HUDEP-2 (cell line): ENCODE data around the gene KCTD1.

Experiments
- DNase-seq, 76 experiments: peaks; one replicate each; lab custom pipeline; 2025; ENCODE audit not compliant: unreplicated experiment in 76 of 76; lab: John Stamatoyannopoulos, UW

Gene KCTD1

DNA sequence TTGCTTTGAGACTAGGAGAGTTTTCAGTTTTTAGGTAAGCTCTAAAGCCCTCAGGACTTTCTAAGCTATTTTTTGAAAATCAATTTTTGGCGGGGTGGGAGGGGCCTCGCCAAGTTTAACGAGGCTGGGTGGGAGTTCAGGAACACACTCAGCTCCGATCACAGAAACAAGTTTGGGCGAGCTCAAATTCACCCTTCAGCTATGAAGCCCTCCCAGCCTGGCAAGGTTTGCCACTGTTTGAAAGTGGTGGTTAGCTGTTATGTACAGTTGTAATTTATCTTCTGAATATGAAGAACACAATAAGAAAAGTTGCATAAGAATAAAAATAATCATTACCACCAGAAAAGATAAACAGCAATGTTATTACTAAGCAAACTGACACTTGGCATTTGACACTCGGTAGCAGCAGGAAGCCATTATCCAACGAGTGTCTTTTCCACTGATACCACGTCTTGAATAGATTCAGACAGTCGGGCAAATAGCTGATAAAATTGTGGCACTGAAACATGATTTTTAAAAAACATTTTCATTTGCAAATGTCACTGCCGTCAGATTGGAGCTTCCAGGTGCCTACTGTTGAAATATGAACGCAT is 59.8 kb downstream of the KCTD1 start:
- DNase-seq, result no peak

GRCh38 chr18:26487437-26487836 is 60.9 kb downstream of the KCTD1 start:
- DNase-seq, result no peak

DNA sequence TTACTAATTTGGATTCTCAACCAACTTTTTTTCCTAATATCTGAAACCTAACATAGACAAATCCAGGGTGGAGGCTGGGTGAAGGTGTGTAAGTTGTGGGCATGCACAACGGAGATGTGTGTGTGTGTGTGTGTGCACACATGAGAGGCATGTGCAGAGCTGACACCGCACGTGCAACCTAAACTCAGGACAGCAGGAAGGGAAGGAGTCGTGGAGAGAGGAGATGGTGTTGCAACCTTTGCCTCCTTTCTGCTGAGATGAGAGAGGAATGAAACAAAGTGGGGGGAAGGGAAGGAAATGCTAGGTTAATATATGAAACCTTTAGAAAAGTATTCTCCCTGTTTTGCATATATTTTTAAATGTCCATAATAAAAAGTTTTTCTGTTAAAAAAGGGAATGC is 64.7 kb downstream of the KCTD1 start:
- DNase-seq, result no peak

DNA sequence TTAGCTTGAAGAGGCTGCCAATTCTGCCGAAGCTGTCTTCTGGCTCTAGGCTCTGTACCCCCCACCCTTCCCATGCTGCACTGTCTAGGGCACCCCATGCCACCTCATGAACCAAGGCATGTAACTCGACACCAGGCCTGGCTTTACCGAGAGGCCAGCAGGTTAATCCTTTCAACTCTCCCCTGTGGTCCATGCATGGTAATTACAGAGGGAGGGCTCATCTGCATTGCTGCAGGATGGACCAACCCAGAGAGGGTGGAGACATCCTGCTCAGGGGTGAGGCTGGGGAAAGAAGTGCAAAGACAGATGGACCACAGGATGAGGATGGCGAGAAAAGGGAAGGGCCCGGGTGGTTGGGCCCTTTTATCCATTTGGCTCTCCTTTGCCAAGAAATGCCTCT is 65.8 kb downstream of the KCTD1 start:
- DNase-seq, result no peak

DNA sequence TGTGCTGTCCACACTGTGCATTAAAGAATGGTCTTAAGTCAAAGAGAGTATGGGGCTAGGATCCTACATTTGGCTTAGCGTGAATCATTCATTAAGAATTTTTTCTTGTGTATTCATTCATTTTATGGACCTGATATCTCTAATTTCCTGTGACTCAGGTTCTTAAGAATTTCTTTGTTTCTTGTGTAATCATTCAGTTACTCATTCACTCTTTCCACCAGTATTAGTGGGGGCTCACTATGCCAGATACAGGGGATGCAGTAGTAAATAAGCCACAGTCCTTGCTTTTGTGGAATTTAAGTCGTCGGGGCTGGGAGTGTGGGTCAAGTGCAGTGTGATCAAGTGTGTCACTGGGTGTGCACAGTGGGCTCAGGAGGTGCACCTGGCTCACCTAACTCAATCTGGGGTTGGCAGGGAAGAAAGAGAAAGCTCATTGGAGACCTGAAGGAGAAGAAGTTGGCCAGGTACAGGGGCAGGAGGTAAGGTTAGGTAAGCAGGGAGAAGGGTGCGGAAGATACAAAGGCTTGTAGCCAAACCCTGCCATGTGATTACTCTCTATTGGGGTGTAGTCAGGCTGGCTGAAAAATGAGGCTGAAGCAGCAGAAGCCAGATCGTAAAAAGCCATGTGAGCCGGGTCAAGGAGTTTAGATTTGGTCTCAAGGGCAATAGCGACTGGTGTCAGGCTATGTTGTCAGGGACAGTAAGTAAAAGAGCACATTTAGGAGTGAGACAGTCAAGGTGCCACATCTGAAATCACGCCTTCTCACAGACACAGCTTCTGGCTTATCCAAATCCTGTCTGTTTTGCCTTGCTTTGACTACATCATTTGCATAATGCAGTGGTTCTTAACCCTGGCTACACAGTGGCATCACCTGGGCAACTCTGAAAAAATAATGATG is 67.2 kb downstream of the KCTD1 start:
- DNase-seq, result no peak

DNA sequence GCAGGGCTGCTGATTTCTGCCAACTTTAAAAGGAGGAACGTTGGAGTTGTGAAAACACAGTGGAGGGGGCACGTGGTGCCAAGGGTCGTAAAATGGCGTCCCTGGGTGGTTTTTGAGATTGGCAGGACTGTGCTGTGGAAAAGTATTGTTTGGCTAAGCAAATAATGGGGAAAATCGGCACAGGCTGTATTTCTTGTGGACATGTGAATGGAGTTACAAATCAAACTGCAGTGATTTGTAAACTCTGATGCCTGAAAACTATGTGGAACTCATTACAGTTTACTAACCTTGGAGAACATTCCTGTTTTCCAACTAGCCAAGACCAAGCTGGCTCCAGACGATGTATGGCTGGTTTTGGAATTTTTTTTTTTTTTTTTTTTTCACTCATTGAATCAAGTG is 68.7 kb downstream of the KCTD1 start:
- no peak for DNase-seq

DNA sequence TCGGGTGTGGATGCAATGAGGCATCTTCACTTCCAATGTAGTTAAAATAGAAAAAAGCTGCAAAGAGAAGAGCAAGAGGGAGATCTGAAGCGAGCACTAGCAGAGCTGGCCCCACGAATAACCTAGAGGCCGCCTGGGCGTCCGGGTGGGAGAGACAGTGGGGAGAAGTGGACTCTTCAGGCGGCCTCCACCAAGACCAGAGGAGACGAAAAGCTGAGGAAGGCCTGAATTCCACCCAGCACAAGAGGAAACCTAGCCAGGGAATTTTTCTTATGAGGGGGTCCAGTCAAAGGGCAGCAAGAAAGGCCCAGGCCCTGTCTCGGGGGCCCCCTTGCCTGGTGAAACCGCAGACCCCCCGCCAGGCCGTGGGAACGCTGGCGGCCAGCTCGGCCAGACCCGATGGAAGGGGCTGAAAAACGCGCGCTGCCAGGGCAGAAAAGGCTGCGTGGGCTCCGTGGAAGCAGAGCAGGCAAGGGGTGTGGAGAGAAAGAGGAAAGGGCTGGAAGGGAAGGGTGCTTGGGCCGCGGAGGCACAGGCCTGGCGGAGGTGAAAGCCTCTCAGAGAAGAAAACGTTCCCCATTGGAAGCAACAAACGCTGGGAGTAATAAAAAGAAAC is 69.2 kb downstream of the KCTD1 start:
- no peak for DNase-seq

DNA sequence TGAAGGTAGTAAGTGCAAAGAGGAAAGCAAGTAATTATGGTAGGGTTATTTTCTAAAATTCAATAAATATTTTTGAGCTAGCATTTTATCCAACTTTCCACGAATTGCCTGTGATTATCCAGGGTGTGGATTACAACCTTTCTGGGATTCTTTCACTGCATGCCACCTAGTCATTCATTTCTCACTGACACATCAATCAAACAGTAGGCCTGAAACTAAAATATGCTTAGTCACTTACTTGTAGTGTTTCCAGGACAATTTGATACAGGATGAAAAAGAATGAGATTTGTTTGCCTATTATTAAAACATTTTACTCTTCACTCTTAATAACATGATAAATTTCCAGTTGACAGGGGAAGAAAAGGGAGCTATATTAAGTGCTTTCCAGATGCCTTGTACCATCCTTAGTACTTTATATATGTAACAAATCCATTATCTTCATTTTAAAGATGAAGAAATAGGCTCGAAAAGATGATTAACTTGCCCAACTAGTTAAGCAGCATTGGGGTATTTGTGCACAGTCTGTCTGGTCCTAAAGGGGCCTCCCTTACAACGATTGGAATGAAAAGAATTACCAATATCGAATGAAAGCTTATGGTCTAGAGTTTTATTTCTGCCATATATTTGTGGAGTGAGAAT is 70.4 kb downstream of the KCTD1 start:
- no peak for DNase-seq

DNA sequence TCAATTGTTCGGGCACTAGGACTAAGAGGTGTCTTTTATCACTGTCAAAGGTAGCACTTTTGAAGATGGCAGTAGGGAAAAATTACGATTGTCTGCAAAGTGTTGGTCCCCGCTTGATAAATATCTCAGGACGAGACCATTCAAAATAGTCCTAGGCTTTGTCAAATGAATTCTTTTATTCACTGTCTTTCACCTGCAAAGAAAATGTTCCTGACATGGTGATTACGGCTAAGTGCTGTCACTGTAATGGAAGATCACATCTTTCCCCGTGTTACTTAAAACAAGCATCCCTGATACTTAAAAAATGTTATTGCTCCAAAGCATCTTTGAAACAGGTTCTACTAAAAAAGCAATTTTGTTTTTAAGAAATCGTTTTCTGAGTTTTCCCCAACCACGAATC is 71.7 kb downstream of the KCTD1 start:
- no peak for DNase-seq

DNA sequence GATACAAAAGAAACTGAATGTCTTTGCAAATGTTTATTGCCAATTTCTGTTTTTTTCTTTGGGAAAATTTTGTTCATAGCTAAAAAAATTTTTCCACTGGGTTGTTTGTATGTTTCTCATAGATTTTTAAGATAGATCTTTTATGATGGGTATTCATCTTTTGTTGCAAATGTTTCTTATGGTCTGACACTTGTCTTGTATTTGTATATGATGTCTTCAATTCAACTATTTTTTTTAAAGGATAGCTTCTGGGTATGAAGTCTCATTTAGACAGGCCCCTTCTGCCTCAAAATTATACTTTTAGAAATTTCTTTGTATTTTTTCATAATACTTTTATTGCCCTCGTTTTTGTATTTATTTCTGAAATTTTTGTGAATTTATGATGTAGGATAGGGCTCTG is 73.8 kb downstream of the KCTD1 start:
- no peak for DNase-seq

- DNase-seq, result no peak
These were observed 74.7 kb downstream of the KCTD1 start for GRCh38 chr18:26473672-26474071.

- no peak for DNase-seq
These were observed 76.5 kb downstream of the KCTD1 start for GRCh38 chr18:26471826-26472225.

- no peak for DNase-seq
These were observed 77.3 kb downstream of the KCTD1 start for GRCh38 chr18:26471027-26471426.

DNA sequence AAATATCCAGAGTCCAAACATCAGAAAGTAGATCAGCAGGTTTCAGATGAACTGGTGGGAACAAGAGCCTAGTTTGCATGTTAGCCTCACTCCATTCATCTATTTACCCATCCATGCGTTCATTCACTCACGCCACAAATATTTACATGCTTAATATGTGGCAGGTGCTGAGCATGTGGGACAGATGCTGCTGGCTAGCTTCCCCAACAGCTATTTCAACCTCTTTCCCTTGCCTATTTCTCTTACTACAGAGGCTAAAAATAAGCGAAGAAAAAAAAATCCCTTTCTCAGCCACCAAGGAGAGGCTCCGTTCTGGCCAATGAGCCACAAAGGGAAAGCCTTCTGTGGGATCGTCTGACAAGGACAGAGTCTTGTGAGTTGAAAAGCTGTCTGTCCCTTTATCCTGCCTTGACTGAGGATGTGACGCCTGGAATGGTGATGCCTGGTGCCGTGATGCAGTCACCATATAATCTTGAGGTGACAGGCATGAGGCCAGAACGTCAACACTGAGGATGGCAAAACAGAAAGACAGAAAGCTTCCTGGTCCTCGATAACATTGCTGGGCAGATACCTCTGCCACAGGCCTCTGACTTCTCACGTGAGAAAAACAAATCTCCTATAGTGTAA is 78.2 kb downstream of the KCTD1 start:
- no peak for DNase-seq

- DNase-seq, result peak in 18 of 76 experiments; percentile 1 to 40 (median 14)
These were observed 79.4 kb downstream of the KCTD1 start for GRCh38 chr18:26468931-26469340.

DNA sequence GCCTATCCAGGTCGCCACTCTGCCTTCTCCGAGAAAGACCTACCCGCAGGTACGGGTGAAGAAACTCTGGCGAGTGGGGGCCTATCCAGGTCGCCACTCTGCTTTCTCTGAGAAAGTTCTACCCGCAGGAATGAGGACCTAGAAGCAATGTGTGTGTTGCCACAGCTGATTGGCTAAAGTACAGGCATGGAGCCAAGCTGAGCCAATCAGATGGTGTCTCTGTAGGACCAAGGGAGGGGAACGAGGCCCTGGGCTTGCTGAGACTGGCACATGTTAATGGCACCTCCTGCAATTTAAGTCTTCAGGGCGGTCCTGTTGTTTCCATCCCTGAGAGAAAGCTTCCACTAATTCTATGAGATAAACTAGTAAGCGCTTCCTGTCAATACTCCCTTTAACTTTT is 82.3 kb downstream of the KCTD1 start:
- no peak for DNase-seq

DNA sequence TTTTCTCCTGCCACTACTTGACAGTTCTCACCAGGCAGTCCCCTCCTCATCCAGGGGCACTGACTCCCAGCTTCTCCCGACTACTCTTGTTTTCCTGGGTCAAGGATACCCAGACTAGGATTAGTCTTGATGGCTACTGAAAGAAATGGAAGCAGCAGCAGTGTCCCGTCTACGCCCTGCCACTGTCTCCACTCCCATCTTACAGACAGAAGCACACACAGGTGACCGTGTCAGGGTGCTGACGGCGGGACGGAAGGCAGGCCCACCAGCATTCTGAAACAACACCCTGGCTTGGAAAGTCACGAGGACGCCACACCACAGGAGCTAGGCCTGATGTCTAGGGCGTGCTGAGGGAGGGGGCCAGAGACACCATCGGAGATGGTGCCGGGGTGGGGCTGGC is 82.9 kb downstream of the KCTD1 start:
- no peak for DNase-seq

- no peak for DNase-seq
These were observed 84.0 kb downstream of the KCTD1 start for GRCh38 chr18:26464128-26465011.

GRCh38 chr18:26462355-26462754 is 86.0 kb downstream of the KCTD1 start:
- DNase-seq, result no peak

DNA sequence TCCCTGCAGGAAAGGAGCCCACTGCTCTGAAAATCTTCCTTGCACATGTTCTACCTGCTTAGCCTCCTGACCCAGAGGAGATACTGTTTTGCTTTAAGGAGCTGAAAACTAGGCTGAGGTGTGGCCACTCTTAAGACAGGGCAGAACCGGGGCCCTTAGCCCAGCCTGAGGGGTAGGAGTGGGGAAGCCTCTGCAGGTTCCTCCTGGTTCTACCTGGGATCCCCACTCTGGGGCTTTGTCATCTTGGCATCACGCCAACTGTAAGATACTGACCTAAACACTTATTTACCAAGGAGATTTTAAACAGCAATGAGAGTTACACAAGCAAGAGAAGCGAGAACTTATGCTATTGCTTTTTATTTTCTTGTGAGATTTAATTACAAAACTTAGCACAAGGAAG is 86.9 kb downstream of the KCTD1 start:
- DNase-seq, result no peak
